IMR-90 (cell line): ENCODE measurements around the gene PDE4B.
A peak's percentile ranks its signal among the peaks of the same experiment; 100 is the strongest.

Experiments used
- CEBPB ChIP-seq: IDR thresholded peaks from 2 replicates; pipeline ENCODE4 v1.6.1; 2012; ENCODE audit warnings: low read depth, low read length, improper control_type of control experiment
- CHD1 ChIP-seq: IDR thresholded peaks from 2 replicates; pipeline ENCODE4 v1.6.1; 2012; ENCODE audit warnings: low read depth, low read length, improper control_type of control experiment
- CTCF ChIP-seq: conservative IDR thresholded peaks from 2 replicates; pipeline ENCODE4 v1.5.1; 2012; ENCODE audit warnings: mild to moderate bottlenecking, low read depth, low read length, improper control_type of control experiment
- ELK1 ChIP-seq: fragments of 150-350 bp; IDR thresholded peaks from 2 replicates; pipeline ENCODE4 v1.6.1; 2016; ENCODE audit warnings: low read depth, mild to moderate bottlenecking, low read length, moderate library complexity, borderline replicate concordance
- FOS ChIP-seq: fragments of 150-350 bp; IDR thresholded peaks from 2 replicates; pipeline ENCODE4 v1.6.1; 2016; ENCODE audit warnings: low read depth, low read length
- MXI1 ChIP-seq: IDR thresholded peaks from 2 replicates; pipeline ENCODE4 v1.6.1; 2012; ENCODE audit warnings: low read depth, mild to moderate bottlenecking, low read length, moderate library complexity, borderline replicate concordance
- NFE2L2 ChIP-seq: fragments of 150-350 bp; IDR thresholded peaks from 2 replicates; pipeline ENCODE4 v1.6.1; 2016; ENCODE audit warnings: low read depth, mild to moderate bottlenecking, low read length
- POLR2A ChIP-seq: IDR thresholded peaks from 2 replicates; pipeline ENCODE4 v1.6.1; 2012; ENCODE audit warnings: mild to moderate bottlenecking, low read depth, low read length
- RAD21 ChIP-seq: IDR thresholded peaks from 2 replicates; pipeline ENCODE4 v1.6.1; 2012; ENCODE audit warnings: low read length, improper control_type of control experiment
- RCOR1 ChIP-seq: IDR thresholded peaks from 2 replicates; pipeline ENCODE4 v1.6.1; 2012; ENCODE audit warnings: mild to moderate bottlenecking, low read length, improper control_type of control experiment; ENCODE audit not compliant: insufficient replicate concordance
- RFX5 ChIP-seq: IDR thresholded peaks from 2 replicates; pipeline ENCODE4 v1.8.0; 2012; ENCODE audit warnings: low read depth, mild to moderate bottlenecking, low read length, moderate library complexity

- TF ChIP-seq CTCF (no peak), POLR2A (no peak), CEBPB (peak; percentile 48), FOS (no peak), MXI1 (no peak), RAD21 (no peak), ELK1 (no peak), RFX5 (no peak), RCOR1 (no peak), CHD1 (no peak), NFE2L2 (no peak)
Measured at GRCh38 chr1:66300280-66300971, 507.7 kb downstream of the PDE4B start.
